HG02884 (cell line): ENCODE results near the gene FICD.
"Not testable (repeated sequence)": the region's sequence is repeated elsewhere in the genome, so short reads cannot be mapped to it uniquely, and the experiment has no call there.

Experiments
- ATAC-seq: cut with Tn5 transposase; IDR thresholded peaks from one replicate; pipeline ENCODE4 v1.9.1; 2021; ENCODE audit warnings: mild to moderate bottlenecking, moderate library complexity; ENCODE audit not compliant: unreplicated experiment

FICD gene

DNA sequence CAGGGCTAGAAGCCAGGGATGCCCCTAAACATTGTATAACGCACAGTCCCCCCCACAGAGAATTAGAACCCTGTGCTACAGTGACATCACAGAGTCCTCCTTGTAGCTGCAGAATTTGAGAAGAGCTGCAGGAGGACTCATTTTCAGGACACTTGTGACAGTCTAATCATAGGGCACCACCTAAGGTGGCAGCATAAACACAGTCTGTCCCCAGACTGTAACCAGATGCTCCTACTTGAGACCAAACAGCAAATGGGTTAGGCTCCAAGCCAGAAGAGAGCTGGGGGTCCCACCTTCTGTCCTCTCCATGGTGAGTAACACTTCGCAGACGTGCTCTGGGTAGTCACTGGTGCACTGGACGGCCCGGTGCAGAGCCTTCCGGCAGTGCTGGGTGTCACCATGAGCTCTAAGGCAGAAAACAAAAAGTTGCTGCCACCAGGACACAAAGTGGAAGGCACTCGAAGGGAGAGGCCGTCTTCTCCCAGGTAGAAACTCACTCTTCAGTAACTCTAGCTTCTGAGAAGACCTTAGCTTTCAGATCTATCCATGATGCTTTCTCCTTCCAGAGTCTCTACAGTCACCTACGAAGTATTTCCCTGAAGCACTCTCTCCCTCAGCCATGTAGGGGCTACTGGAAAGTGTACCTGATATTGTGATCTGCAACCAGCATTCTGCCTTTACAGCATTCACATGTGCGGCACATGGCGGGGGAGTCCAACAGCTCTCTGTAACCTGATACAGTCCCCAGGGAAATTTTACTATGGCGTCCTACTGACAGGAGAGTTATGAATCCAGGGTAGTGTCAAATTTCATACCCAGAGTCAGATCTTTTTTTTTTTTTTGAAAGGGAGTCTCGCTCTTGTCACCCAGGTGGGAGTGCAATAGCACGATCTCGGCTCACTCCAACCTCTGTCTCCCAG is 17.1 kb downstream of the FICD start:
- ATAC-seq, result no peak

- ATAC-seq, result no peak
Observed at GRCh38 chr12:108538146-108538545, 23.1 kb downstream of the FICD start.

GRCh38 chr12:108538616-108539195 is 23.6 kb downstream of the FICD start:
- no peak for ATAC-seq

GRCh38 chr12:108542320-108542719 is 27.2 kb downstream of the FICD start:
- no peak for ATAC-seq

DNA sequence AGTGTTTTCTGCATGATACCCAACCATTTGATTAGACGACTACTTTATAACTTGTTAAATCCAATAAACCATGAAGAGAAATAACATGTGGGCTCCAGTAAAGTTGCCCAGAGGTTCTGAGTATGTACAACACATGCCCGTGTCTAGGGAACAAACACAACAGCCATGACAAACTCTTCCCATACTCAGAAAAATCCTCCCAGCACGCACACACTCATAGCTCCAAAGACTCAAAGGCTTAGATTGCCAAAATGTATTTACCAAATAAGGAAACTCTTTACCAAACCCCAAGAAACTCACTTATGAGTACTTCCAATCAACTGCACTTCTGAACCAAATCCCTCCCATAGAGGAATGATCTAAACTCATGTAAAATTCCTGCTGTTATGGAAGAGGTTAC is 28.6 kb downstream of the FICD start:
- no peak for ATAC-seq

- ATAC-seq, result no peak
Observed at GRCh38 chr12:108547686-108548085, 32.6 kb downstream of the FICD start.

GRCh38 chr12:108548954-108549521 is 34.0 kb downstream of the FICD start:
- no peak for ATAC-seq

- no peak for ATAC-seq
Observed at GRCh38 chr12:108551535-108551934, 36.5 kb downstream of the FICD start.

GRCh38 chr12:108553799-108554198 is 38.7 kb downstream of the FICD start:
- ATAC-seq, result no peak

GRCh38 chr12:108555383-108555782 is 40.3 kb downstream of the FICD start:
- ATAC-seq, result not testable (repeated sequence)

DNA sequence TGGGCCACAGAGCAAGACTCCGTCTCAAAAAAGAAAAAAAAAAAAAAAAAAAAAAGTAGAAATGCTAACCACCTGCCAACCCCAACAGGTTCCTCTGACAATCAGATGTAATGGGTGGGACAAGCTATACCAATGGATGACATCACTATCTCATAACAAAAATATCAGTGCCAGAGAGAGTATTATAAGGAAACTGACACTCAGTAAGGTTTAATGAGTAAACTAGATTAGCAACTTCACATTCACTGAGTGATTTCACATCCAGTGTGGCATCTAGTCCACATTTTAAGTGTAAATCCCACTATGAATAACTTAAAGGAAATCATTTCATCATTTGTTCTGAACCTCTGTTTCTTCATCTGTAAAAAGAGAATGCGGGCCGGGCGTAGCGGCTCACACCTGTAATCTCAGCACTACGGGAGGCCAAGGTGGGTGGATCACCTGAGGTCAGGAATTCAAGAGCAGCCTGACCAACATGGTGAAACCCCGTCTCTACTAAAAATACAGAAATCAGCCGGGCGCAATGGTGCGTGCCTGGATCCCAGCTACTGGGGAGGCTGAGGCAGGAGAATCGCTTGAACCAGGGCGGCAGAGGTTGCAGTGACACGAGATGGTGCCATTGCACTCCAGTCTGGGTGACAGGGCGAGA is 44.1 kb downstream of the FICD start:
- no peak for ATAC-seq

GRCh38 chr12:108559748-108560147 is 44.7 kb downstream of the FICD start:
- ATAC-seq, result no peak

- no peak for ATAC-seq
Observed at GRCh38 chr12:108560321-108560721, 45.2 kb downstream of the FICD start.

GRCh38 chr12:108560752-108561719 is 46.0 kb downstream of the FICD start, which contains the start of gene SART3:
Gene SART3, minus strand, starts transcription at chr12:108561173. Its CDS starts 19 bp downstream, at chr12:108561154.
- peak; percentile 36 for ATAC-seq

- ATAC-seq, result no peak
Observed at GRCh38 chr12:108561852-108562347, 46.8 kb downstream of the FICD start.

DNA sequence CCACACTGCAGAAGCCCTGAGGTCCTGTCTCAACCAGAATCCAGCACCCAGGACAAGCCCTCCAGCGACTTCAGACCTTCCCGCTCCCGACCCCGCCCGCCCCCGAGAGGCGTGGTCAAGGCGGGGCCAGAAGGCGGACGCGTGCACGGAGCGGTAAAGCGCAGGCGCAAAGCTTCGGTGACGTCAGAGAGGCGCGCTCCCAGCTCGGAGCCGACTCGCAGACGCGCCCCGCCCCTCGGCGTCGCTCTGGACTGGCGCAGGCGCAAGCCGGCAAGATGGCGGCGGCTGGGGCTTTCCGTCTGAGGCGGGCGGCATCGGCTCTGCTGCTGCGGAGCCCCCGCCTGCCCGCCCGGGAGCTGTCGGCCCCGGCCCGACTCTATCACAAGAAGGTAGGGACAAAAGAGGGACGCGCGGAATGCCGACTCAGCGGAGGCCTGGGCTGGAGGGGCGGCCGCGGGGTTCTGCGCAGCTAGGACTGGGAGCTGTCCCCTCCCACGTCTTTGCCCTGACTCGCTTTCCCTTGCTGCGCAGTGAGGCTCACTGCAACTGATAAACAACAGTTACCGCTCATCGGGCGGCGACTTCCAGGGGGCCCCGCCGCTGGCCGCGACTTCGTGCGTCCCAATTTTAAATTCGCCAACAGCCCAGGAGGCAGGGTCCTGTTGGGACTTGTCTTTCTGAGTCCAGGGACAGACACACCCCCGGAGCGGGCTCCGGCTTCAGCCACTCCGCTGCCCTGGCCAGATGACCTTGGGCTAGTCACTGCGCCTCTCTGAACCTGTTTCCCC is 47.5 kb downstream of the FICD start, which contains the start of gene ISCU:
Gene ISCU (plus strand): TSS at position 249 of the 788 bp plus-strand sequence. CDS start 27 bp downstream, at position 276.
- peak; percentile 51 for ATAC-seq

DNA sequence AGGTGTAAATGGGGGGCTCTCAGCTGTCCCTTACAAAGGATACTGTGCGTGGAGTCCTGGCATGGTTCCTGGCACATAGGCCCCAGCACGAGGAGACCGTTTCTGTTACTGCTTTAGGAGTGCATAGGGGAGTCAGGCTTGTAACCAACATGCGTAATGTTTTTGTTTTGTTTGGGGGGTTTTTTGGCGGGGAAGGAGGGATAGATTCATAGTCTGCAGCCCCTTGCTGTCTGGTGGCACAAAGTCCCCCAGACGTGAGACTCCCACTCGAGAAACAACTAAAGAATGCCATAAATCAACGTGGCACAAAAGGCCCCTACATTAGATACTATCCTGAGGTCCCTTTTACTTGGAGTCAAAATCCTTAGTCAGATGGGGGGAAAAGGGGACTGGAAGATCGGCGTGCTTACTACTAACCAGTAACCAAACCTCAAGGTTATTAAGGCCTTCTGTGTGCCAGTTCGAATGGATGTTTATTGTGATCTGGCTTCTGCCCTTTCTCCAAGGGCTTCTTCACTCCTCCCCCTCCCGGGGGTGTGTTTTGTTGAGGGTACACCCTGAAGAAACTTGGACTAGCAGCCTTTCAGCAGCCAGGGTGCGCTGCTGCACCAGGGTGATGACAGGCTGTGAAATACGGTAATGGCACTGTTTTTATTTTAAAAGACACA is 48.2 kb downstream of the FICD start:
- ATAC-seq, result peak; percentile 33

DNA sequence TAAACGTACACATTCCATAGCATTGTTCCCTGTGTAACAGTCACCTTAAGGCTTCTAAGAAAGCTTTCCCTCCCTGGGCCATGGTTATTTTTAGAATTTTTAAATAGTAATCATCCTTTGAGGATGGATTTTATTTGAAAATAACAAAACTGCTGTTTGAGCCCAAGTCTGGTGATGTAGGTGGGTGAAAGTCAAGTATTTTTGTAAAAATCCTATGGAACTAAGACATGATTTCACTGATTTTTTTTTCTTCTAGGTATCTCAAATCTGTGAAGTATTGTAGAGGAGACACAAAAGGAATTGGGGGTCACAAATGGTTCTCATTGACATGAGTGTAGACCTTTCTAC is 48.7 kb downstream of the FICD start:
- ATAC-seq, result no peak

GRCh38 chr12:108564724-108565123 is 49.6 kb downstream of the FICD start:
- ATAC-seq, result no peak
